Activated CD8-positive, alpha-beta T cell treated with anti-CD3 and anti-CD28 coated beads for 36 hours (primary cell): ENCODE results near the gene SRD5A1. TPM values are rescaled to one million over a fixed set of nuclear protein-coding genes. Genes with fewer than 3 reads are reported as not detected.
A peak's percentile ranks its signal among the peaks of the same experiment; 100 is the strongest.

Experiments used
- ATAC-seq: fragments of 200-7000 bp; cut with Tn5 transposase; one replicate; pipeline ENCODE4 v1.10.0; 2021; ENCODE audit warnings: mild to moderate bottlenecking, moderate library complexity
- CTCF ChIA-PET: fragments of 350-600 bp; sonication (Branson Sonifier 250); formaldehyde crosslinking; loops from one replicate; lab custom pipeline; 2021; ENCODE audit warnings: antibody characterized with exemption; lab: Charles Lee
- POLR2A ChIA-PET: fragments of 350-600 bp; sonication (Branson Sonifier 250); formaldehyde crosslinking; loops from one replicate; lab custom pipeline; 2021; ENCODE audit warnings: antibody characterized with exemption; lab: Charles Lee
- DNase-seq: peaks from one replicate; pipeline ENCODE4 v3.0.0-alpha.2; 2020
- H3K27ac Mint-ChIP-seq: one replicate; pipeline ENCODE4 v1.8.0; 2021; ENCODE audit warnings: mild to moderate bottlenecking, mixed read lengths
- H3K27me3 Mint-ChIP-seq: one replicate; pipeline ENCODE4 v1.8.0; 2021; ENCODE audit warnings: mixed read lengths
- H3K36me3 Mint-ChIP-seq: one replicate; pipeline ENCODE4 v1.8.0; 2021; ENCODE audit warnings: low read depth, mixed read lengths
- H3K4me1 Mint-ChIP-seq: one replicate; pipeline ENCODE4 v1.8.0; 2021; ENCODE audit warnings: low read depth, mixed read lengths
- H3K4me3 Mint-ChIP-seq: one replicate; pipeline ENCODE4 v1.8.0; 2021; ENCODE audit warnings: mild to moderate bottlenecking, moderate library complexity, mixed read lengths
- H3K9me3 Mint-ChIP-seq: one replicate; pipeline ENCODE4 v1.8.0; 2021; ENCODE audit warnings: mixed read lengths
- CTCF ChIP-seq: fragments of 200-600 bp; IDR thresholded peaks from one replicate; pipeline ENCODE4 v1.8.0; 2022; ENCODE audit warnings: antibody characterized with exemption, mild to moderate bottlenecking
- intact Hi-C: fragments of 100-400 bp; cut with micrococcal nuclease; formaldehyde crosslinking; loops from one replicate; pipeline ENCODE4 v1.10.0; 2022
- total RNA-seq, 2 experiments: library from RNA; stranded (reverse); gene quantifications; one replicate each; pipeline ENCODE4 v1.2.3, GENCODE V29; 2021

The SRD5A1 gene
- total RNA-seq, 2 experiments from 2014 or later = 10.6 to 12.4 TPM

GRCh38 chr5:6687505-6687904 is 54.3 kb downstream of the SRD5A1 start:
- intact Hi-C loops = no loop called here
- POLR2A ChIA-PET = no interaction called here
- peaks cover 7% of the 10 kb centered on the region for H3K4me1 Mint-ChIP-seq
- CTCF ChIA-PET = no interaction called here
- H3K9me3 Mint-ChIP-seq = no peaks in the 10 kb centered on the region
- DNase-seq (no peak), ATAC-seq (no peak)
- H3K27me3 Mint-ChIP-seq = peaks cover 50% of the 10 kb centered on the region
- no peaks in the 10 kb centered on the region for H3K36me3 Mint-ChIP-seq
- no peak overlapping the region for H3K27ac Mint-ChIP-seq
- no peak overlapping the region for H3K4me3 Mint-ChIP-seq
- TF ChIP-seq CTCF = no peak

- ChIA-PET CTCF (no interaction called here), POLR2A (no interaction called here)
- Mint-ChIP-seq H3K4me1 (peaks cover 3% of the 10 kb centered on the region), H3K27ac (no peak overlapping the region), H3K9me3 (peaks cover 2% of the 10 kb centered on the region), H3K4me3 (no peak overlapping the region), H3K27me3 (peaks cover 33% of the 10 kb centered on the region), H3K36me3 (no peaks in the 10 kb centered on the region)
- intact Hi-C loops = no loop called here
- DNase-seq = no peak
- no peak for TF ChIP-seq CTCF
- peak; percentile 80 for ATAC-seq
These were observed 59.7 kb downstream of the SRD5A1 start for GRCh38 chr5:6692906-6693305.

- no peaks in the 10 kb centered on the region for H3K4me1 Mint-ChIP-seq
- ATAC-seq = no peak
These were observed 65.5 kb downstream of the SRD5A1 start for GRCh38 chr5:6698696-6699095.

GRCh38 chr5:6699357-6699756 is 66.1 kb downstream of the SRD5A1 start:
- H3K27ac Mint-ChIP-seq = no peak overlapping the region
- no peak for ATAC-seq

More at GRCh38 chr5:6698696-6699095, 65.5 kb downstream of the SRD5A1 start:
- ChIA-PET CTCF (no interaction called here), POLR2A (no interaction called here)
- Mint-ChIP-seq H3K27me3 (peaks cover 32% of the 10 kb centered on the region), H3K4me3 (no peak overlapping the region), H3K9me3 (peaks cover 2% of the 10 kb centered on the region), H3K27ac (no peak overlapping the region), H3K36me3 (no peaks in the 10 kb centered on the region)
- TF ChIP-seq CTCF = no peak
- DNase-seq = no peak
- intact Hi-C loops = no loop called here

More at GRCh38 chr5:6699357-6699756, 66.1 kb downstream of the SRD5A1 start:
- no peak overlapping the region for H3K4me3 Mint-ChIP-seq
- no peaks in the 10 kb centered on the region for H3K4me1 Mint-ChIP-seq
- no peak for DNase-seq
- H3K27me3 Mint-ChIP-seq = peaks cover 32% of the 10 kb centered on the region
- CTCF ChIA-PET = no interaction called here
- no peak for TF ChIP-seq CTCF
- peaks cover 2% of the 10 kb centered on the region for H3K9me3 Mint-ChIP-seq
- POLR2A ChIA-PET = no interaction called here
- no peaks in the 10 kb centered on the region for H3K36me3 Mint-ChIP-seq
- intact Hi-C loops = no loop called here
